Activated T-helper 17 cell treated with anti-CD3 and anti-CD28 coated beads, Interleukin-2, amount 50 U/mL, for 72 hours (primary cell): ENCODE measurements around the gene RSL1D1. TPM values are rescaled to one million over a fixed set of nuclear protein-coding genes. Genes with fewer than 3 reads are reported as not detected.
"Not testable (repeated sequence)": the region's sequence is repeated elsewhere in the genome, so short reads cannot be mapped to it uniquely, and the experiment has no call there.

ENCODE experiments used
- ATAC-seq: fragments of 150-1000 bp; cut with Tn5 transposase; replicated peaks from 2 replicates; pipeline ENCODE4 v1.10.0; 2021; ENCODE audit warnings: mild to moderate bottlenecking, moderate library complexity
- H3K27ac Mint-ChIP-seq: one replicate; pipeline ENCODE4 v1.8.0; 2022; ENCODE audit warnings: mixed read lengths
- H3K27me3 Mint-ChIP-seq: one replicate; pipeline ENCODE4 v1.8.0; 2022; ENCODE audit warnings: mixed read lengths
- H3K36me3 Mint-ChIP-seq: one replicate; pipeline ENCODE4 v1.8.0; 2022; ENCODE audit warnings: low read depth, mild to moderate bottlenecking, mixed read lengths
- H3K4me1 Mint-ChIP-seq: one replicate; pipeline ENCODE4 v1.8.0; 2022; ENCODE audit warnings: mixed read lengths
- H3K4me3 Mint-ChIP-seq: one replicate; pipeline ENCODE4 v1.8.0; 2022; ENCODE audit warnings: mild to moderate bottlenecking, mixed read lengths
- H3K9me3 Mint-ChIP-seq: one replicate; pipeline ENCODE4 v1.8.0; 2022; ENCODE audit warnings: mixed read lengths
- total RNA-seq, 2 donors: library from RNA; stranded (reverse); gene quantifications; one replicate each; pipeline ENCODE4 v1.2.3, GENCODE V29; 2022

Gene RSL1D1
- total RNA-seq, 2 donors from 2014 or later, result 275 to 288 TPM

- H3K4me1 Mint-ChIP-seq, result no peaks in the 10 kb centered on the region
- H3K4me3 Mint-ChIP-seq, result no peak overlapping the region
- H3K36me3 Mint-ChIP-seq, result peaks cover 32% of the 10 kb centered on the region
- ATAC-seq, result no peak
- no peak overlapping the region for H3K27ac Mint-ChIP-seq
- H3K27me3 Mint-ChIP-seq, result no peaks in the 10 kb centered on the region
- H3K9me3 Mint-ChIP-seq, result no peaks in the 10 kb centered on the region
Observed at GRCh38 chr16:11833951-11834695, 17.2 kb downstream of the RSL1D1 start.

GRCh38 chr16:11828696-11829095 is 22.6 kb downstream of the RSL1D1 start:
- Mint-ChIP-seq H3K4me3 (no peak overlapping the region), H3K27me3 (no peaks in the 10 kb centered on the region), H3K4me1 (no peaks in the 10 kb centered on the region), H3K36me3 (no peaks in the 10 kb centered on the region), H3K9me3 (no peaks in the 10 kb centered on the region), H3K27ac (no peak overlapping the region)
- ATAC-seq, result no peak

DNA sequence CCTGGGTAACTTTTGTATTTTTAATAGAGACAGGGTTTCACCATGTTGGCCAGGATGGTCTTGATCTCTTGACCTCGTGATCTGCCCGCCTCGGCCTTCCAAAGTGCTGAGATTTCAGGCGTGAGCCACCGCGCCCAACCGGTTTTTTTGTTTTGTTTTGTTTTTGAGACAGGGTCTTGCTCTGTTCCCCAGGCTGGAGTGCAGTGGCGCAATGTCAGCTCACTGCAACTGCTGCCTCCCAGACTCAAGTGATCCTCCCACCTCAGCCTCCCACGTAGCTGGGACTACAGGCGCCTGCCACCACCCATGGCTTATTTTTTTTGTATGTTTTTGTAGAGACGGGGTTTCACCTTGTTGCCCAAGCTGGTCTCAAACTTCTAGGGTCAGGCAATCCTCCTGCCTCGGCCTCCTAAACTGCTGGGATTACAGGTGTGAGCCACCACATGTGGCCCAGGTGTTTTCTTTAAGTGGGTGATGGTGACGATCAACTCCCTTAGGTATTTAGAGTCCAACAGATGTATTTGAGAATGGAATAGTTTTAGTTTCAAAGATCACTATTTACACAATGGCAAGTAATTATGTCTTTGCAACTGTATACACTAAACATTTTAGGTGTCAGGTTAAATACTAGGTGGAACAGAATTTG is 25.7 kb downstream of the RSL1D1 start:
- H3K36me3 Mint-ChIP-seq, result not testable (repeated sequence)

GRCh38 chr16:11824362-11824761 is 27.0 kb downstream of the RSL1D1 start:
- Mint-ChIP-seq H3K9me3 (no peaks in the 10 kb centered on the region), H3K4me3 (no peak overlapping the region), H3K36me3 (no peaks in the 10 kb centered on the region), H3K27ac (no peak overlapping the region), H3K27me3 (no peaks in the 10 kb centered on the region), H3K4me1 (no peaks in the 10 kb centered on the region)
- ATAC-seq, result no peak

More for the DNA sequence above, 25.7 kb downstream of the RSL1D1 start:
- not testable (repeated sequence) for H3K9me3 Mint-ChIP-seq, H3K27ac Mint-ChIP-seq, H3K27me3 Mint-ChIP-seq, ATAC-seq, H3K4me3 Mint-ChIP-seq, H3K4me1 Mint-ChIP-seq

DNA sequence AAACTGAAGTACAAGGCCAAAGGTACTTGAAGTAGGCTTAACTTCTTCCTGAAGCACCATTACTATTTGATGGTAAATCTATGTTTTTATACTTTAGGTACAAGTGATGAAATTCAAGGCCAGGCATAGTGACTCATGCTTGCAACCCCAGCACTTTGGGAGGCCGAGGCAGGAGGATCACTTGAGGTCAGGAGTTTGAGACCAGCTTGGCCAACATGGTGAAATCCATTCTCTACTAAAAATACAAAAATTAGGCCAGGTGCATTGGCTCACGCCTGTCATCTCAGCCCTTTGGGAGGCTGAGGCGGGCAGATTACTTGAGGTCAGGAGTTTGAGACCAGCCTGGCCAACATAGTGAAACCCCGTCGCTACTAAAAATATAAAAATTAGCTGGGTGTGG is 27.7 kb downstream of the RSL1D1 start:
- H3K27ac Mint-ChIP-seq, H3K4me3 Mint-ChIP-seq, H3K4me1 Mint-ChIP-seq, H3K9me3 Mint-ChIP-seq, ATAC-seq, H3K27me3 Mint-ChIP-seq, H3K36me3 Mint-ChIP-seq: not testable (repeated sequence)

DNA sequence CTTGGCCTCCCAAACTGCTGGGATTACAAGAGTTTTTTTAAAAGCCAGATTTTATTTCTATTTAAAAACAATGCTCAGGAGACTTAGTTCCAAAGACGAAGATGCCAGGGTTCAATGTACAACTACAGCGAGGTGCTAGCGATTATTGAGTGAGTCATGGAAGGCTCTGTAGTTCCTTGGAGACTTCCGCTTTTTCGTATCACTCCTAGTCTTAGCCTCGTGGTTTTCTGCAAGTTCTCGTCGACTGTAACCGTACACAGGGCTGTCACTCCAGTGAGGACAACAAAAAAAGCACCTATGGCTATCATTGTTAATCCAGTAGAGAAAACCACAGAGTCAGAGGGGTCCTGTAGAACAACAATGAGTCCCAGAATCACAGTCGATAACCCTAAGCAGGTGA is 31.5 kb downstream of the RSL1D1 start:
- no peaks in the 10 kb centered on the region for H3K27me3 Mint-ChIP-seq
- no peak for ATAC-seq
- no peak overlapping the region for H3K4me3 Mint-ChIP-seq
- no peaks in the 10 kb centered on the region for H3K36me3 Mint-ChIP-seq
- no peak overlapping the region for H3K27ac Mint-ChIP-seq
- H3K4me1 Mint-ChIP-seq, result no peaks in the 10 kb centered on the region
- no peaks in the 10 kb centered on the region for H3K9me3 Mint-ChIP-seq

GRCh38 chr16:11818970-11819369 is 32.4 kb downstream of the RSL1D1 start:
- H3K4me1 Mint-ChIP-seq, H3K36me3 Mint-ChIP-seq, H3K27me3 Mint-ChIP-seq, H3K27ac Mint-ChIP-seq, H3K9me3 Mint-ChIP-seq, H3K4me3 Mint-ChIP-seq, ATAC-seq: not testable (repeated sequence)

- Mint-ChIP-seq H3K4me3 (no peak overlapping the region), H3K9me3 (no peaks in the 10 kb centered on the region)
- ATAC-seq, result no peak
Observed at GRCh38 chr16:11816123-11816522, 35.2 kb downstream of the RSL1D1 start.

DNA sequence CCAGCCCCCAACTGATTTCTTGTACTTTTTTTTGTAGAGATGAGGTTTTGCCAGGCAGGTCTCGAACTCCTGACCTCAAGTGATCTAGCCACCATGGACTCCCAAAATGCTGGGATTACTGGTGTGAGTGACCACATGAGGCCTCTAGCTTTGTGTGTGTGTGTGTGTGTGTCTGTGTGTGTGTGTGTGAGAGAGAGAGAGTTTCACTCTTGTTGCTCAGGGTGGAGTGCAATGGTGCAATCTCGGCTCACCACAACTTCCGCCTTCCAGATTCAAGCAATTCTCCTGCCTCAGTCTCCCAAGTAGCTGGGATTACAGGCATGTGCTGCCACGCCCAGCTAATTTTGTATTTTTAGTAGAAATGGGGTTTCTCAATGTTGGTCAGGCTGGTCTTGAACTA is 36.5 kb downstream of the RSL1D1 start:
- ATAC-seq, H3K27me3 Mint-ChIP-seq, H3K27ac Mint-ChIP-seq, H3K9me3 Mint-ChIP-seq, H3K36me3 Mint-ChIP-seq, H3K4me1 Mint-ChIP-seq, H3K4me3 Mint-ChIP-seq: not testable (repeated sequence)

More at GRCh38 chr16:11816123-11816522, 35.2 kb downstream of the RSL1D1 start:
- H3K4me1 Mint-ChIP-seq, result no peaks in the 10 kb centered on the region
- no peaks in the 10 kb centered on the region for H3K36me3 Mint-ChIP-seq
- H3K27ac Mint-ChIP-seq, result no peak overlapping the region
- H3K27me3 Mint-ChIP-seq, result no peaks in the 10 kb centered on the region

- no peak overlapping the region for H3K27ac Mint-ChIP-seq
- ATAC-seq, result no peak
Observed at GRCh38 chr16:11806721-11807120, 44.6 kb downstream of the RSL1D1 start.

DNA sequence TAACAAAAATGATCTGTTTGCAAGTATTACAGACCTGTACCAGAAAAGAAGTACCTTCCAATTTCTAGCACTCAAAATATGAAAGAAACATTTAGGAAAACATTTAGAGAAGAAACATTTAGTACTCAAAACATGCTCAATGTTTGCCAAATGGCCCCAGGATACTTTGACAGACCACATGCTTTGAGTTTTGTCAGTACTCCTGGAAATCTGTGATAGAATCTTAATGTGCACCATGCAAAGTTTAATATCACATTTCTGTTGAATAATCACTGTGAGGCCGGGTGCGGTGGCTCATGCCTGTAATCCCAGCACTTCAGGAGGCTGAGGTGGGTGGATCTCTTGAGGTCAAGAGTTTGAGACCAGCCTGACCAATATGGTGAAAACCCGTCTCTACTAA is 45.8 kb downstream of the RSL1D1 start:
- no peak for ATAC-seq
- H3K4me3 Mint-ChIP-seq, result no peak overlapping the region
- H3K36me3 Mint-ChIP-seq, result no peaks in the 10 kb centered on the region
- no peak overlapping the region for H3K27ac Mint-ChIP-seq
- H3K9me3 Mint-ChIP-seq, result no peaks in the 10 kb centered on the region
- no peaks in the 10 kb centered on the region for H3K27me3 Mint-ChIP-seq
- H3K4me1 Mint-ChIP-seq, result peaks cover 11% of the 10 kb centered on the region

More at GRCh38 chr16:11806721-11807120, 44.6 kb downstream of the RSL1D1 start:
- peaks cover 11% of the 10 kb centered on the region for H3K4me1 Mint-ChIP-seq
- no peak overlapping the region for H3K4me3 Mint-ChIP-seq
- H3K36me3 Mint-ChIP-seq, result no peaks in the 10 kb centered on the region
- H3K27me3 Mint-ChIP-seq, result no peaks in the 10 kb centered on the region
- no peaks in the 10 kb centered on the region for H3K9me3 Mint-ChIP-seq

- Mint-ChIP-seq H3K36me3 (no peaks in the 10 kb centered on the region), H3K27me3 (no peaks in the 10 kb centered on the region), H3K27ac (peak overlapping the region; percentile 37), H3K9me3 (no peaks in the 10 kb centered on the region), H3K4me1 (peaks cover 28% of the 10 kb centered on the region), H3K4me3 (no peak overlapping the region)
- no peak for ATAC-seq
Observed at GRCh38 chr16:11801481-11802021, 49.8 kb downstream of the RSL1D1 start.

- ATAC-seq, result no peak
- Mint-ChIP-seq H3K4me1 (peaks cover 28% of the 10 kb centered on the region), H3K27me3 (no peaks in the 10 kb centered on the region), H3K27ac (no peak overlapping the region), H3K9me3 (no peaks in the 10 kb centered on the region), H3K4me3 (peak overlapping the region; percentile 99), H3K36me3 (peaks cover 10% of the 10 kb centered on the region)
Observed at GRCh38 chr16:11800382-11800718, 51.0 kb downstream of the RSL1D1 start.

GRCh38 chr16:11799509-11800381 is 51.6 kb downstream of the RSL1D1 start:
- H3K4me3 Mint-ChIP-seq, result peak overlapping the region; percentile 99
- peak overlapping the region; percentile 98 for H3K27ac Mint-ChIP-seq

More at GRCh38 chr16:11799509-11800381, 51.6 kb downstream of the RSL1D1 start:
- ATAC-seq, result no peak
- Mint-ChIP-seq H3K36me3 (peaks cover 16% of the 10 kb centered on the region), H3K27me3 (no peaks in the 10 kb centered on the region), H3K9me3 (no peaks in the 10 kb centered on the region), H3K4me1 (peaks cover 34% of the 10 kb centered on the region)
